ENCODE results near the gene PIGS. TPM values are rescaled to one million over a fixed set of nuclear protein-coding genes. Genes with fewer than 3 reads are reported as not detected.

Gene PIGS
- total and polyA plus RNA-seq, 2 of the 13 experiments (the other 11 are each of a cell fraction or from before 2014, with no cell fraction given) = 31.7 to 42.6 TPM

- ChIA-PET CTCF (ENCODE audit: low intra/inter-chr PET ratio, low total read pairs) (no interaction called here), POLR2A (no interaction called here)
- in situ Hi-C loops (cut with HindIII; ENCODE audit: extremely low pct_ligation_motif_present, low pct_unique_long_range_greater_than_20kb) = no loop called here
- H3K4me1 ChIP-seq (ENCODE audit: insufficient read depth, low read length) = no peaks in the 10 kb centered on the region
- H2AFZ ChIP-seq (ENCODE audit: low read length) = no peak overlapping the region
- FAIRE-seq (no peak), ATAC-seq (no peak), DNase-seq (ENCODE audit: low spot score) (no peak)
- H3K9me3 ChIP-seq (ENCODE audit: low read length) = no peaks in the 10 kb centered on the region
- WGBS (ENCODE audit: low lambda C conversion rate) = 92% methylated on average over 3 of the region's 3 CpGs
- no peaks in the 10 kb centered on the region for H3K79me2 ChIP-seq (ENCODE audit: insufficient read depth, low read length)
- no peaks in the 10 kb centered on the region for H3K27me3 ChIP-seq (ENCODE audit: control insufficient read depth in 1 of 2, insufficient read depth in 2 of 2, low read length in 2 of 2)
- no peaks in the 10 kb centered on the region for H4K20me1 ChIP-seq (ENCODE audit: insufficient read depth, low read length)
- no peak overlapping the region for H3K27ac ChIP-seq (ENCODE audit: extremely low read length, insufficient read depth, low read length)
- no peak overlapping the region for H3K9ac ChIP-seq (ENCODE audit: insufficient read depth, low read depth, low read length)
- no peak for TF ChIP-seq NFE2L2 (IDR thresholded peaks at IDR 0.05; ENCODE audit: low read length)
- no peak for TF ChIP-seq NR1H2 (CRISPR knock-in tag; IDR thresholded peaks at IDR 0.05; ENCODE audit: borderline replicate concordance, low read depth)
- TF ChIP-seq RFXAP (CRISPR knock-in tag; IDR thresholded peaks at IDR 0.05; ENCODE audit: borderline replicate concordance) = no peak
- no peak for TF ChIP-seq MEIS1 (CRISPR knock-in tag; IDR thresholded peaks at IDR 0.05; ENCODE audit: borderline replicate concordance)
- no peak for TF ChIP-seq POLR2G (IDR thresholded peaks at IDR 0.05; ENCODE audit: low read depth, low read length)
- no peak for TF ChIP-seq ZFP36 (IDR thresholded peaks at IDR 0.05; ENCODE audit: borderline replicate concordance, low read depth, low read length, partially characterized antibody)
- no peak for TF ChIP-seq CSRNP1 (CRISPR knock-in tag; IDR thresholded peaks at IDR 0.05)
- TF ChIP-seq ZC3H4 (CRISPR knock-in tag; IDR thresholded peaks at IDR 0.05; ENCODE audit: borderline replicate concordance) = no peak
- no peak for TF ChIP-seq HMGXB4 (CRISPR knock-in tag; IDR thresholded peaks at IDR 0.05; ENCODE audit: borderline replicate concordance in 1 of 2, low read depth in 1 of 2)
- no peak for TF ChIP-seq U2AF1 (optimal IDR thresholded peaks at IDR 0.05; ENCODE audit: low read depth, low read length)
- no peak for TF ChIP-seq NFRKB (IDR thresholded peaks at IDR 0.05)
- TF ChIP-seq ZNF451 (CRISPR knock-in tag; IDR thresholded peaks at IDR 0.05) = no peak
- no peak for TF ChIP-seq TFDP1 (CRISPR knock-in tag; IDR thresholded peaks at IDR 0.05; ENCODE audit: borderline replicate concordance)
- TF ChIP-seq ZNF674 (CRISPR knock-in tag; IDR thresholded peaks at IDR 0.05; ENCODE audit: low read depth) = no peak
- BruUV-seq (replicated peaks) = no TSS peak
- peaks cover 41 to 71% of the 10 kb centered on the region in 2 experiments for H3K36me3 ChIP-seq (replicated peaks in 1 of 2; ENCODE audit: control insufficient read depth in 1 of 2, insufficient read depth in 2 of 2, low read length in 2 of 2)
- intact Hi-C loops (cut with micrococcal nuclease; ENCODE audit: unreplicated experiment) = no loop called here
- H3K4me3 ChIP-seq (replicated peaks in 1 of 3; ENCODE audit: insufficient read depth in 1 of 3, low read depth in 2 of 3, low read length in 3 of 3) = no peak overlapping the region
- H3K4me2 ChIP-seq (ENCODE audit: low read depth, low read length) = no peak overlapping the region
Measured at GRCh38 chr17:28585851-28586250, 14.5 kb upstream of the PIGS start.
